ENCODE results near the gene PLEKHA6.

DNA sequence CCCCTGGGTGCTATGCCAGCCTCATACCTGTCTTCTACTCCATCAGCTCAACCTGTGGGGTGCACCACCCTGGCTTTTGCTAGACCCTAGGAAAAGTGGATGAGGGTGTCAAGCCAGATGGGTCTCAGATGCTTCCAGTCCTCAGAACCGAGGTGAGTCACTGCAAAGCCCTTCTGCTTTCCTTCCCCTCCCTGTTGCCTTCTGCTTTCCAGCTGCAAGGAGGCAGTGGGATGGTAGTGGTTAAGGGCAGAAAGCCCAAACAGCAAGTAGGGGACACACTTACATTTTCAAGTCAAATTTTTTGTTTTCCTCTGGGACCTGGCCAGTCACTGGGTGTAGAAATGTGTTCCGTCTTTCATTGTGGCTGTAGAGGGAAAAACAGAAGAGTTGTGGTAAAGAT is 85.3 kb downstream of the PLEKHA6 start:
- TF ChIP-seq, protein P1, sequence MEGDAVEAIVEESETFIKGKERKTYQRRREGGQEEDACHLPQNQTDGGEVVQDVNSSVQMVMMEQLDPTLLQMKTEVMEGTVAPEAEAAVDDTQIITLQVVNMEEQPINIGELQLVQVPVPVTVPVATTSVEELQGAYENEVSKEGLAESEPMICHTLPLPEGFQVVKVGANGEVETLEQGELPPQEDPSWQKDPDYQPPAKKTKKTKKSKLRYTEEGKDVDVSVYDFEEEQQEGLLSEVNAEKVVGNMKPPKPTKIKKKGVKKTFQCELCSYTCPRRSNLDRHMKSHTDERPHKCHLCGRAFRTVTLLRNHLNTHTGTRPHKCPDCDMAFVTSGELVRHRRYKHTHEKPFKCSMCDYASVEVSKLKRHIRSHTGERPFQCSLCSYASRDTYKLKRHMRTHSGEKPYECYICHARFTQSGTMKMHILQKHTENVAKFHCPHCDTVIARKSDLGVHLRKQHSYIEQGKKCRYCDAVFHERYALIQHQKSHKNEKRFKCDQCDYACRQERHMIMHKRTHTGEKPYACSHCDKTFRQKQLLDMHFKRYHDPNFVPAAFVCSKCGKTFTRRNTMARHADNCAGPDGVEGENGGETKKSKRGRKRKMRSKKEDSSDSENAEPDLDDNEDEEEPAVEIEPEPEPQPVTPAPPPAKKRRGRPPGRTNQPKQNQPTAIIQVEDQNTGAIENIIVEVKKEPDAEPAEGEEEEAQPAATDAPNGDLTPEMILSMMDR (IDR thresholded peaks at IDR 0.05), result no peak
- no peak for TF ChIP-seq POLR2A (IDR thresholded peaks at IDR 0.05)
